Lower leg skin (tissue), 3 donors: ENCODE results near the gene PPP1R12C.
"Not testable (repeated sequence)": the region's sequence is repeated elsewhere in the genome, so short reads cannot be mapped to it uniquely, and the experiment has no call there.

Source experiments
- POLR2A ChIP-seq, 2 donors: fragments of 450-650 bp; IDR thresholded peaks; one replicate each; pipeline ENCODE4 v1.6.1; 2016 to 2017; ENCODE audit warnings: antibody characterized with exemption in 2 of 2, mild to moderate bottlenecking in 1 of 2, moderate library complexity in 1 of 2
- TF ChIP-seq, protein P1 (sequence below), 3 donors: fragments of 450-650 bp; IDR thresholded peaks; one replicate each; pipeline ENCODE4 v1.5.1; 2016; ENCODE audit warnings: antibody characterized with exemption in 3 of 3, mild to moderate bottlenecking in 3 of 3, moderate library complexity in 2 of 3

DNA sequence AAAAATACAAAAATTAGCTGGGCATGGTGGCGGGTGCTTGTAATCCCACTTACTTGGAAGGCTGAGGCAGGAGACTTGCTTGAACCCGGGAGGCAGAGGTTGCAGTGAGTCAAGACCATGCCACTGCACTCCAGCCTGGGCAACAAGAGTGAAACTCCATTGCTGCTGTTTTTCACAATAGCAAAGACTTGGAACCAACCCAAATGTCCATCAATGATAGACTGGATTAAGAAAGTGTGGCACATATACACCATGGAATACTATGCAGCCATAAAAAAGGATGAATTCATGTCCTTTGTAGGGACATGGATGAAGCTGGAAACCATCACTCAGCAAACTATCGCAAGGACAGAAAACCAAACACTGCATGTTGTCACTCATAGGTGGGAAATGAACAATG lies 10.2 kb downstream of the PPP1R12C start:
- TF ChIP-seq, protein P1, sequence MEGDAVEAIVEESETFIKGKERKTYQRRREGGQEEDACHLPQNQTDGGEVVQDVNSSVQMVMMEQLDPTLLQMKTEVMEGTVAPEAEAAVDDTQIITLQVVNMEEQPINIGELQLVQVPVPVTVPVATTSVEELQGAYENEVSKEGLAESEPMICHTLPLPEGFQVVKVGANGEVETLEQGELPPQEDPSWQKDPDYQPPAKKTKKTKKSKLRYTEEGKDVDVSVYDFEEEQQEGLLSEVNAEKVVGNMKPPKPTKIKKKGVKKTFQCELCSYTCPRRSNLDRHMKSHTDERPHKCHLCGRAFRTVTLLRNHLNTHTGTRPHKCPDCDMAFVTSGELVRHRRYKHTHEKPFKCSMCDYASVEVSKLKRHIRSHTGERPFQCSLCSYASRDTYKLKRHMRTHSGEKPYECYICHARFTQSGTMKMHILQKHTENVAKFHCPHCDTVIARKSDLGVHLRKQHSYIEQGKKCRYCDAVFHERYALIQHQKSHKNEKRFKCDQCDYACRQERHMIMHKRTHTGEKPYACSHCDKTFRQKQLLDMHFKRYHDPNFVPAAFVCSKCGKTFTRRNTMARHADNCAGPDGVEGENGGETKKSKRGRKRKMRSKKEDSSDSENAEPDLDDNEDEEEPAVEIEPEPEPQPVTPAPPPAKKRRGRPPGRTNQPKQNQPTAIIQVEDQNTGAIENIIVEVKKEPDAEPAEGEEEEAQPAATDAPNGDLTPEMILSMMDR (IDR thresholded peaks at IDR 0.05): not testable (repeated sequence)
- not testable (repeated sequence) for TF ChIP-seq POLR2A (IDR thresholded peaks at IDR 0.05)
